Heart left ventricle (tissue), 16 donors: ENCODE data around the gene NEK10. TPM values are rescaled to one million over a fixed set of nuclear protein-coding genes. Genes with fewer than 3 reads are reported as not detected.
A peak's percentile ranks its signal among the peaks of the same experiment; 100 is the strongest.

Experiments used
- ATAC-seq, 4 donors: fragments of 200-7000 bp; cut with Tn5 transposase; one replicate each; pipeline ENCODE4 v1.9.1; 2020 to 2022; ENCODE audit warnings: moderate library complexity in 4 of 4, mild to moderate bottlenecking in 3 of 4, moderate number of reproducible peaks in 1 of 4
- DNase-seq, 5 donors: peaks; one replicate each; pipeline ENCODE4 v3.0.0-alpha.2; 2020
- H3K27ac ChIP-seq, 12 donors: fragments of 200-600 bp; sonication (generic) in 4 of 12; one replicate each; pipeline versions ENCODE4 v1.5.0 to v1.8.0; 2016 to 2022; ENCODE audit warnings: mild to moderate bottlenecking in 2 of 12
- H3K27me3 ChIP-seq, 9 donors: fragments of 200-600 bp; sonication (generic) in 2 of 9; one replicate each; pipeline versions ENCODE4 v1.5.1 to v1.8.0; 2016 to 2022; ENCODE audit warnings: mild to moderate bottlenecking in 3 of 9
- H3K36me3 ChIP-seq, 9 donors: fragments of 200-600 bp; sonication (generic) in 2 of 9; one replicate each; pipeline versions ENCODE4 v1.5.0 to v1.8.0; 2018 to 2022; ENCODE audit warnings: mild to moderate bottlenecking in 2 of 9
- H3K4me1 ChIP-seq, 12 donors: fragments of 200-600 bp; sonication (generic) in 4 of 12; one replicate each; pipeline versions ENCODE4 v1.5.0 to v1.8.0; 2016 to 2022; ENCODE audit warnings: mild to moderate bottlenecking in 3 of 12
- H3K4me3 ChIP-seq, 12 donors: fragments of 200-600 bp; sonication (generic) in 4 of 12; one replicate each; pipeline versions ENCODE4 v1.5.0 to v1.8.0; 2017 to 2022; ENCODE audit warnings: mild to moderate bottlenecking in 9 of 12, moderate library complexity in 4 of 12
- H3K9me3 ChIP-seq, 12 donors: fragments of 200-600 bp; sonication (generic) in 4 of 12; one replicate each; pipeline versions ENCODE4 v1.5.0 to v1.8.0; 2016 to 2022; ENCODE audit warnings: mild to moderate bottlenecking in 1 of 12
- CTCF ChIP-seq, 12 donors: fragments of 200-600 bp; sonication (generic) in 4 of 12; IDR thresholded peaks; one replicate each; pipeline versions ENCODE4 v1.5.0 to v1.8.0; 2018 to 2022; ENCODE audit warnings: antibody characterized with exemption in 12 of 12, mild to moderate bottlenecking in 5 of 12
- POLR2A ChIP-seq, 2 donors: fragments of 450-650 bp; IDR thresholded peaks; one replicate each; pipeline ENCODE4 v1.6.1; 2017; ENCODE audit warnings: antibody characterized with exemption in 2 of 2, mild to moderate bottlenecking in 2 of 2, moderate library complexity in 2 of 2
- WGBS, 4 donors: extraction: QIAGEN DNeasy Blood & Tissue Kit in 2 of 4; methylation state at CpG; one replicate each; pipeline versions ENCODE4 v1.1.5 to v1.1.7; 2013 to 2018; 5-methylcytosine and 5-hydroxymethylcytosine counted together
- intact Hi-C, 10 donors: fragments of 100-400 bp; cut with DNase I; formaldehyde crosslinking; loops; one replicate each; pipeline versions ENCODE4 v1.11.1 to v1.14.2; 2022
- polyA plus RNA-seq, 2 donors: library from polyadenylated mRNA; stranded (reverse); fragments of 200-250 nt; gene quantifications; one replicate each; pipeline ENCODE4 v1.2.3, GENCODE V29; 2013
- total RNA-seq, 9 donors: library from RNA; depleted of rRNA in 2 of 9; stranded (reverse); fragments of >200 nt in 2 of 9; fragmentation: NEBNext Ultra II Directional in 3 of 9; extraction: Animal tissue kit (Norgen Biotek cat#: 25700) in 3 of 9; gene quantifications; one replicate each; pipeline versions ENCODE4 v1.1.0 to v1.2.4, GENCODE V29; 2016 to 2023
- donor health status: ischemic (EF 13 %, LVEDD 7.1; RV severe dilation, severe dysfunction).
- donor health status: healthy with polysubstance abuse.
- donor health status: DM: no; HTN: yes; CAD: no.
- donor health status: DM: no; HTN: no; CAD: no.
- donor health status: ischemic (EF 25% LVEDD 6.9; RV normal size, moderate dysfunction).
- donor health status: ischemic (EF 25% LVEDD 5.7; RV mildly dilated, moderate dysfunction).
- donor health status: healthy.
- donor health status: DM: yes; HTN: yes; CAD: no.
- donor health status: ischemic (EF 35%, LVEDD 5.7; RV mildly dilated, moderate dysfunction).
- donor health status: nonischemic (EF 11% LVEDD 7.7; RV severe dilation, severe dysfunction).
- donor health status: DM: yes; HTN: yes; CAD: no.
- donor health status: PGD.
- donor health status: ischemic (EF 29% LVEDD 5.4; RV normal size, mild dysfunction).
- donor health status: nonischemic (EF 23%, LVEDD 6.1; RV moderate dilation, normal function).

NEK10 gene
- total and polyA plus RNA-seq, 11 donors: 0.72 to 22.5 (median 7.1) TPM

GRCh38 chr3:27094721-27095120 lies 274.5 kb downstream of the NEK10 start:
- intact Hi-C loops: no loop called here
- Histone ChIP-seq H3K27ac (no peak overlapping the region), H3K36me3 (no peaks in the 10 kb centered on the region), H3K27me3 (no peaks in the 10 kb centered on the region), H3K4me3 (no peak overlapping the region), H3K9me3 (no peaks in the 10 kb centered on the region), H3K4me1 (peaks cover 0 to 23% (median 8%) of the 10 kb centered on the region in 12 donors)
- 28 to 41% (median 39%) methylated on average over 4 of the region's 4 CpGs for WGBS, 4 donors
- DNase-seq (no peak), ATAC-seq (no peak)
- no peak for TF ChIP-seq POLR2A (IDR thresholded peaks at IDR 0.05)
- TF ChIP-seq CTCF (IDR thresholded peaks at IDR 0.05): no peak

GRCh38 chr3:27093771-27094170 lies 275.4 kb downstream of the NEK10 start:
- TF ChIP-seq CTCF (IDR thresholded peaks at IDR 0.05) (no peak), POLR2A (IDR thresholded peaks at IDR 0.05) (no peak)
- 39 to 42% (median 41%) methylated on average over 2 of the region's 2 CpGs for WGBS, 4 donors
- intact Hi-C loops: no loop called here
- H3K9me3 ChIP-seq: no peaks in the 10 kb centered on the region
- no peak for DNase-seq
- no peak for ATAC-seq
- peaks cover 0 to 33% (median 17%) of the 10 kb centered on the region in 12 donors for H3K4me1 ChIP-seq
- no peak overlapping the region for H3K27ac ChIP-seq
- H3K27me3 ChIP-seq: no peaks in the 10 kb centered on the region
- H3K36me3 ChIP-seq: no peaks in the 10 kb centered on the region
- no peak overlapping the region for H3K4me3 ChIP-seq

GRCh38 chr3:27090275-27091041 lies 278.7 kb downstream of the NEK10 start:
- H3K4me3 ChIP-seq: no peak overlapping the region
- DNase-seq (no peak), ATAC-seq (peak in 2 of 4 donors; percentile 38 to 41)
- no peak for TF ChIP-seq POLR2A (IDR thresholded peaks at IDR 0.05)
- no peak for TF ChIP-seq CTCF (IDR thresholded peaks at IDR 0.05)
- H3K27ac ChIP-seq: peak overlapping the region in 2 of 12 donors; percentile 9 to 37
- no peaks in the 10 kb centered on the region for H3K36me3 ChIP-seq
- WGBS, 4 donors: 36 to 51% (median 45%) methylated on average over 6 of the region's 6 CpGs
- intact Hi-C loops: no loop called here
- no peaks in the 10 kb centered on the region for H3K9me3 ChIP-seq
- no peaks in the 10 kb centered on the region for H3K27me3 ChIP-seq
- peaks cover 0 to 47% (median 20%) of the 10 kb centered on the region in 12 donors for H3K4me1 ChIP-seq

GRCh38 chr3:27089645-27090044 lies 279.5 kb downstream of the NEK10 start:
- Histone ChIP-seq H3K9me3 (no peaks in the 10 kb centered on the region), H3K27me3 (no peaks in the 10 kb centered on the region), H3K4me1 (peaks cover 0 to 46% (median 19%) of the 10 kb centered on the region in 12 donors), H3K36me3 (no peaks in the 10 kb centered on the region), H3K27ac (peak overlapping the region in 2 of 12 donors; percentile 9 to 37), H3K4me3 (no peak overlapping the region)
- 47 to 67% (median 56%) methylated on average over 1 of the region's 1 CpG for WGBS, 4 donors
- intact Hi-C loops: no loop called here
- TF ChIP-seq POLR2A (IDR thresholded peaks at IDR 0.05) (no peak), CTCF (IDR thresholded peaks at IDR 0.05) (no peak)
- DNase-seq (no peak), ATAC-seq (peak in 1 of 4 donors; percentile 62)
